ENCODE results near the gene MLXIP.

- TF ChIP-seq CTCF (IDR thresholded peaks at IDR 0.05) (peak in 1 of 6 experiments; percentile 30), POLR2A (IDR thresholded peaks at IDR 0.05) (no peak)
Observed at GRCh38 chr12:122126713-122127597, 48.4 kb downstream of the MLXIP start.
